Measurements from ENCODE around the gene TEX28. TPM values are rescaled to one million over a fixed set of nuclear protein-coding genes. Genes with fewer than 3 reads are reported as not detected.
"Not testable (repeated sequence)": the region's sequence is repeated elsewhere in the genome, so short reads cannot be mapped to it uniquely, and the experiment has no call there.

TEX28 gene
- total RNA-seq, 1 donor from 2014 or later, result not detected

GRCh38 chrX:154247377-154248045, 47.4 kb downstream of the TEX28 start:
- not testable (repeated sequence) for H3K4me3 Mint-ChIP-seq (ENCODE audit: unreplicated experiment); H3K27ac ChIP-seq (ENCODE audit: low read depth, low read length); H3K36me3 ChIP-seq (ENCODE audit: insufficient read depth, low read length); H3K27ac Mint-ChIP-seq (ENCODE audit: unreplicated experiment); DNase-seq (ENCODE audit: low read depth); H3K4me1 Mint-ChIP-seq (ENCODE audit: low read depth, unreplicated experiment); H3K4me1 ChIP-seq (ENCODE audit: insufficient read depth, low read length); H3K4me2 ChIP-seq (ENCODE audit: low read length); H3K9ac ChIP-seq (ENCODE audit: low read length); FAIRE-seq; H3K9me3 Mint-ChIP-seq (ENCODE audit: unreplicated experiment); H4K20me1 ChIP-seq (ENCODE audit: insufficient read depth, low read length); H3K9me3 ChIP-seq (ENCODE audit: insufficient read depth, low read depth, low read length); H3K79me2 ChIP-seq (ENCODE audit: insufficient read depth, low read length); H2AFZ ChIP-seq (ENCODE audit: low read depth, low read length); H3K36me3 Mint-ChIP-seq (ENCODE audit: low read depth, unreplicated experiment); H3K27me3 Mint-ChIP-seq (ENCODE audit: low read depth, unreplicated experiment); H3K4me3 ChIP-seq (ENCODE audit: insufficient read depth, low read depth, low read length); H3K27me3 ChIP-seq (ENCODE audit: insufficient read depth, low read length)

DNA sequence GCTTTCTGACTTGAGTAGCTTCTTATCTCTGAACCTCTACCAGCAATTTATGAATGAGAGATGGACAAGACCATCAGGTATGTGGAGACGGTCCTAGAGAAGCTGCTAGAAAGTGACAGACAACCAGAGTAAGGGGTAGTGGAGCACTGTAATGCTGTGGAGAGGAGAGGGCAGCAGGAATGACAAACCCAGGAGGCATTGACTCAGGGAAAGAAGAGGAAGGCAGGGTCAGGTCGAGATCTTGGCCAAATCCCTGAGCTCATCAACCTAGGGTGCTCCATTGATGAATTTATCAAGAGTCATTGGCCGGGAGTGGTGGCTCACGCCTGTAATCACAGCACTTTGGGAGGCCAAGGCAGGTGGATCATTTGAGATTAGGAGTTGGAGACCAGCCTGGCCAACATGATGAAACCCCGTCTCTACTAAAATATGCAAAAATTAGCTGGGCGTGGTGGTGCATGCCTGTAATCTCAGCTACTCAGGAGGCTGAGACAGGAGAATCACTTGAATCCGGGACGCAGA, 54.9 kb downstream of the TEX28 start:
- H3K4me1 ChIP-seq (ENCODE audit: insufficient read depth, low read length); H3K27ac ChIP-seq (ENCODE audit: low read depth, low read length); H3K9me3 Mint-ChIP-seq (ENCODE audit: unreplicated experiment); H3K79me2 ChIP-seq (ENCODE audit: insufficient read depth, low read length); H3K36me3 ChIP-seq (ENCODE audit: insufficient read depth, low read length); DNase-seq (ENCODE audit: low read depth); H3K27me3 Mint-ChIP-seq (ENCODE audit: low read depth, unreplicated experiment); H3K4me3 ChIP-seq (ENCODE audit: insufficient read depth, low read depth, low read length); H3K9me3 ChIP-seq (ENCODE audit: insufficient read depth, low read depth, low read length); H3K4me3 Mint-ChIP-seq (ENCODE audit: unreplicated experiment); H3K27ac Mint-ChIP-seq (ENCODE audit: unreplicated experiment); H3K4me2 ChIP-seq (ENCODE audit: low read length); H3K9ac ChIP-seq (ENCODE audit: low read length); H2AFZ ChIP-seq (ENCODE audit: low read depth, low read length); H3K36me3 Mint-ChIP-seq (ENCODE audit: low read depth, unreplicated experiment); FAIRE-seq; H3K4me1 Mint-ChIP-seq (ENCODE audit: low read depth, unreplicated experiment); H3K27me3 ChIP-seq (ENCODE audit: insufficient read depth, low read length); H4K20me1 ChIP-seq (ENCODE audit: insufficient read depth, low read length): not testable (repeated sequence)

DNA sequence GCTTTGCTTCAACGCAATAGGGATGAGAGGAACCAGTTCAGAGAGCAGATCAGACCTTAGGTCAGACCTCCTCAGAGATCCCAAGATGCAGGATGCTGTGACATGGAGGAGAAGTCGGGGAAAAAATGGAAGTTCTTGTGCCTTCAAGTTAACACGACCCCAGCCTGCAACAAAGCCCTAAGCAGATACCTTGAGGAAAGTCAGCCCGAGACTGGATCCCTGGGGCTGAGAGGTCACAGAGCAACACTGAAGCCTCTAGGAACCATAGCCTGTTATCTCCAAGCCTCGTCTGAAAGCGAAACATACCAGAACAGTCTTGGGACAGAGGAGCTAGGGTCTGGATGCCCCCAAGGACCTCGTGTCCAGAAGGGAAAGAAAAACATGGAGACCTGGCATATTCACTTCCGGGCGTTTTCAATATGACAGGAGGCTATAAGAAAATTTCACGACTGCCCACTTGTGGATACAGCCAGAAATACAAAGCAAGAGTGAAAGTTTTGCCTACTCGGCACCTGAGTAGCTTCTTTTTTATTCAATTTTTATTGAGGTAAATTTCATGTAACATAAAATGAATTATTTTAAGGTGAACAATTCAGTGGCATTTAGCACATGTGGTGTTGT, 55.9 kb downstream of the TEX28 start:
- not testable (repeated sequence) for H3K4me1 Mint-ChIP-seq (ENCODE audit: low read depth, unreplicated experiment); H3K79me2 ChIP-seq (ENCODE audit: insufficient read depth, low read length); DNase-seq (ENCODE audit: low read depth); H3K9me3 ChIP-seq (ENCODE audit: insufficient read depth, low read depth, low read length); H2AFZ ChIP-seq (ENCODE audit: low read depth, low read length); H3K27me3 ChIP-seq (ENCODE audit: insufficient read depth, low read length); H3K4me3 Mint-ChIP-seq (ENCODE audit: unreplicated experiment); H3K4me2 ChIP-seq (ENCODE audit: low read length); H3K27ac ChIP-seq (ENCODE audit: low read depth, low read length); H3K4me1 ChIP-seq (ENCODE audit: insufficient read depth, low read length); H3K36me3 ChIP-seq (ENCODE audit: insufficient read depth, low read length); H4K20me1 ChIP-seq (ENCODE audit: insufficient read depth, low read length); H3K4me3 ChIP-seq (ENCODE audit: insufficient read depth, low read depth, low read length); H3K27me3 Mint-ChIP-seq (ENCODE audit: low read depth, unreplicated experiment); H3K9me3 Mint-ChIP-seq (ENCODE audit: unreplicated experiment); H3K27ac Mint-ChIP-seq (ENCODE audit: unreplicated experiment); H3K9ac ChIP-seq (ENCODE audit: low read length); FAIRE-seq; H3K36me3 Mint-ChIP-seq (ENCODE audit: low read depth, unreplicated experiment)

DNA sequence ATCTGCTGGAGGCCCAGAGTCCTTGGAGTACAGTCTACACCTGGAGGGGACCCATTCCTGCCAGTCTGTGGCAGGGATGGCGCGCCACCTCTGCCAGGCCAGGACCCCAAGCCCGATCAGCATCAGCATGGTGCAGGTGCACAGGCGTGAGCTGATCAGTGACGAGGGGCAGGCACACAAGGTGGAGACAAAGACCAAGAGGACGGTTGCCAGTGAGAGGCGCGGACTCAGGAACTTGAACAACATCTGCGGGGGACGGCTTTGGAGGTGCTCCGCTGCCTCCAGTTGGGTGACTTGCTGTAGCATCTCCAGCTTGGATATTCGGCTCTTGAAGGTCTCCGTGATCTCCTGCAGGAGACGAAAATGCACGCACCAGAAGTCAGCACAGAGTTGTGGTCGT, 61.3 kb downstream of the TEX28 start:
- H3K4me1 Mint-ChIP-seq (ENCODE audit: low read depth, unreplicated experiment); H3K4me2 ChIP-seq (ENCODE audit: low read length); H3K4me1 ChIP-seq (ENCODE audit: insufficient read depth, low read length); H3K27me3 Mint-ChIP-seq (ENCODE audit: low read depth, unreplicated experiment); H3K9ac ChIP-seq (ENCODE audit: low read length); H3K27me3 ChIP-seq (ENCODE audit: insufficient read depth, low read length); H3K36me3 Mint-ChIP-seq (ENCODE audit: low read depth, unreplicated experiment); H3K27ac ChIP-seq (ENCODE audit: low read depth, low read length); H3K27ac Mint-ChIP-seq (ENCODE audit: unreplicated experiment); H3K36me3 ChIP-seq (ENCODE audit: insufficient read depth, low read length); H4K20me1 ChIP-seq (ENCODE audit: insufficient read depth, low read length); DNase-seq (ENCODE audit: low read depth); H2AFZ ChIP-seq (ENCODE audit: low read depth, low read length); H3K4me3 Mint-ChIP-seq (ENCODE audit: unreplicated experiment); H3K79me2 ChIP-seq (ENCODE audit: insufficient read depth, low read length); FAIRE-seq; H3K4me3 ChIP-seq (ENCODE audit: insufficient read depth, low read depth, low read length); H3K9me3 Mint-ChIP-seq (ENCODE audit: unreplicated experiment); H3K9me3 ChIP-seq (ENCODE audit: insufficient read depth, low read depth, low read length): not testable (repeated sequence)

- not testable (repeated sequence) for H3K9me3 Mint-ChIP-seq (ENCODE audit: unreplicated experiment); H3K9me3 ChIP-seq (ENCODE audit: insufficient read depth, low read depth, low read length); H3K27ac Mint-ChIP-seq (ENCODE audit: unreplicated experiment); H2AFZ ChIP-seq (ENCODE audit: low read depth, low read length); H3K36me3 Mint-ChIP-seq (ENCODE audit: low read depth, unreplicated experiment); H3K27ac ChIP-seq (ENCODE audit: low read depth, low read length); DNase-seq (ENCODE audit: low read depth); H3K4me3 Mint-ChIP-seq (ENCODE audit: unreplicated experiment); FAIRE-seq; H3K9ac ChIP-seq (ENCODE audit: low read length); H3K4me2 ChIP-seq (ENCODE audit: low read length); H3K27me3 Mint-ChIP-seq (ENCODE audit: low read depth, unreplicated experiment); H3K4me1 ChIP-seq (ENCODE audit: insufficient read depth, low read length); H3K36me3 ChIP-seq (ENCODE audit: insufficient read depth, low read length); H3K79me2 ChIP-seq (ENCODE audit: insufficient read depth, low read length); H3K4me3 ChIP-seq (ENCODE audit: insufficient read depth, low read depth, low read length); H3K4me1 Mint-ChIP-seq (ENCODE audit: low read depth, unreplicated experiment); H3K27me3 ChIP-seq (ENCODE audit: insufficient read depth, low read length); H4K20me1 ChIP-seq (ENCODE audit: insufficient read depth, low read length)
These were observed 63.5 kb downstream of the TEX28 start for GRCh38 chrX:154231443-154231842.

GRCh38 chrX:154226706-154227105, 68.2 kb downstream of the TEX28 start:
- H3K4me1 ChIP-seq (ENCODE audit: insufficient read depth, low read length); H3K9me3 Mint-ChIP-seq (ENCODE audit: unreplicated experiment); FAIRE-seq; H3K4me3 Mint-ChIP-seq (ENCODE audit: unreplicated experiment); DNase-seq (ENCODE audit: low read depth); H3K79me2 ChIP-seq (ENCODE audit: insufficient read depth, low read length); H3K27ac ChIP-seq (ENCODE audit: low read depth, low read length); H3K36me3 ChIP-seq (ENCODE audit: insufficient read depth, low read length); H4K20me1 ChIP-seq (ENCODE audit: insufficient read depth, low read length); H3K9me3 ChIP-seq (ENCODE audit: insufficient read depth, low read depth, low read length); H3K27me3 Mint-ChIP-seq (ENCODE audit: low read depth, unreplicated experiment); H3K27ac Mint-ChIP-seq (ENCODE audit: unreplicated experiment); H3K36me3 Mint-ChIP-seq (ENCODE audit: low read depth, unreplicated experiment); H3K4me1 Mint-ChIP-seq (ENCODE audit: low read depth, unreplicated experiment); H2AFZ ChIP-seq (ENCODE audit: low read depth, low read length); H3K4me3 ChIP-seq (ENCODE audit: insufficient read depth, low read depth, low read length); H3K4me2 ChIP-seq (ENCODE audit: low read length); H3K27me3 ChIP-seq (ENCODE audit: insufficient read depth, low read length); H3K9ac ChIP-seq (ENCODE audit: low read length): not testable (repeated sequence)

Measured in astrocyte (in vitro differentiated cells and primary cell).